ENCODE data around the gene DPP6. TPM values are rescaled to one million over a fixed set of nuclear protein-coding genes. Genes with fewer than 3 reads are reported as not detected.

Gene DPP6
- total and polyA plus RNA-seq, 11 donors, result 0.05 to 2.9 (median 0.11) TPM; not detected in 3

- peaks cover 0 to 67% (median 8%) of the 10 kb centered on the region in 9 donors for H3K27me3 ChIP-seq
- intact Hi-C loops (cut with DNase I), result no loop called here
- ATAC-seq (no peak), DNase-seq (no peak)
- TF ChIP-seq POLR2A (IDR thresholded peaks at IDR 0.05), result no peak
- TF ChIP-seq, protein P1, sequence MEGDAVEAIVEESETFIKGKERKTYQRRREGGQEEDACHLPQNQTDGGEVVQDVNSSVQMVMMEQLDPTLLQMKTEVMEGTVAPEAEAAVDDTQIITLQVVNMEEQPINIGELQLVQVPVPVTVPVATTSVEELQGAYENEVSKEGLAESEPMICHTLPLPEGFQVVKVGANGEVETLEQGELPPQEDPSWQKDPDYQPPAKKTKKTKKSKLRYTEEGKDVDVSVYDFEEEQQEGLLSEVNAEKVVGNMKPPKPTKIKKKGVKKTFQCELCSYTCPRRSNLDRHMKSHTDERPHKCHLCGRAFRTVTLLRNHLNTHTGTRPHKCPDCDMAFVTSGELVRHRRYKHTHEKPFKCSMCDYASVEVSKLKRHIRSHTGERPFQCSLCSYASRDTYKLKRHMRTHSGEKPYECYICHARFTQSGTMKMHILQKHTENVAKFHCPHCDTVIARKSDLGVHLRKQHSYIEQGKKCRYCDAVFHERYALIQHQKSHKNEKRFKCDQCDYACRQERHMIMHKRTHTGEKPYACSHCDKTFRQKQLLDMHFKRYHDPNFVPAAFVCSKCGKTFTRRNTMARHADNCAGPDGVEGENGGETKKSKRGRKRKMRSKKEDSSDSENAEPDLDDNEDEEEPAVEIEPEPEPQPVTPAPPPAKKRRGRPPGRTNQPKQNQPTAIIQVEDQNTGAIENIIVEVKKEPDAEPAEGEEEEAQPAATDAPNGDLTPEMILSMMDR (IDR thresholded peaks at IDR 0.05), result no peak
- no peaks in the 10 kb centered on the region for H3K4me1 ChIP-seq
- 1 to 4% (median 3%) methylated on average over 11 of the region's 11 CpGs for WGBS, 4 donors
- no peak overlapping the region for H3K4me3 ChIP-seq
- H3K9me3 ChIP-seq, result no peaks in the 10 kb centered on the region
- H3K36me3 ChIP-seq, result no peaks in the 10 kb centered on the region
- no peak overlapping the region for H3K27ac ChIP-seq
Observed at GRCh38 chr7:154868921-154869320, 816.7 kb downstream of the DPP6 start.

GRCh38 chr7:154869436-154869835 is 817.2 kb downstream of the DPP6 start:
- H3K27me3 ChIP-seq, result peaks cover 0 to 72% (median 8%) of the 10 kb centered on the region in 9 donors
- ATAC-seq (no peak), DNase-seq (no peak)
- no peak overlapping the region for H3K27ac ChIP-seq
- H3K4me3 ChIP-seq, result no peak overlapping the region
- intact Hi-C loops (cut with DNase I), result no loop called here
- H3K4me1 ChIP-seq, result no peaks in the 10 kb centered on the region
- TF ChIP-seq, protein P1 (IDR thresholded peaks at IDR 0.05), result no peak
- TF ChIP-seq POLR2A (IDR thresholded peaks at IDR 0.05), result no peak
- no peaks in the 10 kb centered on the region for H3K36me3 ChIP-seq
- no peaks in the 10 kb centered on the region for H3K9me3 ChIP-seq
- WGBS, 4 donors, result 76 to 85% (median 80%) methylated on average over 8 to 10 of the region's 10 CpGs

- peaks cover 0 to 83% (median 12%) of the 10 kb centered on the region in 9 donors for H3K27me3 ChIP-seq
- 68 to 77% (median 72%) methylated on average over 4 of the region's 4 CpGs for WGBS, 4 donors
- H3K4me3 ChIP-seq, result no peak overlapping the region
- ATAC-seq (no peak), DNase-seq (no peak)
- H3K9me3 ChIP-seq, result no peaks in the 10 kb centered on the region
- no peak overlapping the region for H3K27ac ChIP-seq
- no peak for TF ChIP-seq POLR2A (IDR thresholded peaks at IDR 0.05)
- TF ChIP-seq, protein P1 (IDR thresholded peaks at IDR 0.05), result no peak
- H3K4me1 ChIP-seq, result no peaks in the 10 kb centered on the region
- intact Hi-C loops (cut with DNase I), result no loop called here
- no peaks in the 10 kb centered on the region for H3K36me3 ChIP-seq
Observed at GRCh38 chr7:154871507-154871906, 819.3 kb downstream of the DPP6 start.

DNA sequence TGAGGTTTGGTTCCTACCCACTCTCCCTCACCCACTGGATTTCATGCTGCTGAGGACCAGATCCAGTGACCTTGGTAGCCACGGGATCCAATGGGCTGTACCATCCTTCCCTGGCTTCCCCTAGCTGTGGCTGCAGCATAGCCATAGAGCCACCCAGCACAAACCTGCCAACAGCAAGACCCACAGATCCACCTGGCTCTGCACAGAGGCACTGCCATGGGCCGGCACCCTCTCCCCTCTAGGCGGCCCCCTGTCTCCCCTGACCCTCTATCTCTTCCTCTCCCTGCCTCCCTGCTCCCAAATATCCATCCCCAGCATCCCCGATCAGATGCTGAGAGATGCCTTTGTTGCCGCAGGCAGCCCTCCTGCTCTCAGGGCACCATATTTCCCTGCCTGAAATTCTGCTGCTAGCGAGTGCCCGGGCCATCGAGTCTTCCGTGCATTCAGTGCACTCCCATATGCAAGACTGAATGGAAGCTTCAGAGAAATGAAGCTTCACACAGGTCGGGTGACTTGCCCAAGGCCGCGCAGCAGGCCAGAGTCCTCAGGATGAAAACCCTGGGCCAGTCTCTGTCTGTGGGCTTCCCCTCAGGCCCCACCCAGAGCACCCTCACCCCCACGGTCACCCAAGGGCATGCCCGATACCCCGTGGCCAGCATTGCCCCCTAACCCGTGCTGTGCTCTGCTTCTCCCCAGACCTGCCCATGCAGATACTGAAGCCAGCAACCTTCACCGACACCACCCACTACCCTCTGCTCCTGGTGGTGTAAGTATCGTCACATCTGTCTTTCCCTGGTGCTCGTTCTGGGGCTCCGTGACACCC is 819.9 kb downstream of the DPP6 start:
- H3K4me1 ChIP-seq, result no peaks in the 10 kb centered on the region
- intact Hi-C loops (cut with DNase I), result no loop called here
- no peaks in the 10 kb centered on the region for H3K9me3 ChIP-seq
- H3K4me3 ChIP-seq, result no peak overlapping the region
- peaks cover 0 to 86% (median 11%) of the 10 kb centered on the region in 9 donors for H3K27me3 ChIP-seq
- WGBS, 4 donors, result 77 to 85% (median 78%) methylated on average over 20 of the region's 20 CpGs
- no peak for DNase-seq
- TF ChIP-seq, protein P1 (IDR thresholded peaks at IDR 0.05), result no peak
- no peak for TF ChIP-seq POLR2A (IDR thresholded peaks at IDR 0.05)
- no peak overlapping the region for H3K27ac ChIP-seq
- no peaks in the 10 kb centered on the region for H3K36me3 ChIP-seq
- peak in 1 of 4 donors; percentile 31 for ATAC-seq

Data from heart left ventricle (tissue), 16 donors.